HEK293 (cell line): ENCODE data around the gene TSHZ3.

Experiments
- CTCF ChIA-PET: fragments of 350-600 bp; formaldehyde crosslinking; extraction: SDS; loops from one replicate; lab custom pipeline; 2021; ENCODE audit warnings: antibody characterized with exemption; lab: Yijun Ruan, JAX
- POLR2A ChIA-PET: fragments of 300-600 bp; formaldehyde crosslinking; extraction: SDS; loops from one replicate; lab custom pipeline; 2020; ENCODE audit warnings: antibody characterized with exemption, inconsistent platforms; lab: Yijun Ruan, JAX
- H3K27ac ChIP-seq: fragments of 200-500 bp; sonication (Bioruptor generic); 2 replicates; pipeline ENCODE4 v1.5.1; 2014; ENCODE audit warnings: low read depth, low read length, control low read depth, inconsistent platforms; ENCODE audit errors: extremely low read depth
- H3K36me3 ChIP-seq, 2 experiments: fragments of 200-500 bp in 1 of 2; sonication (Bioruptor generic) in 1 of 2; 1 replicate in 1 of 2; 2 replicates in 1 of 2; pipeline ENCODE4 v1.5.1; 2014 to 2017; ENCODE audit warnings: inconsistent platforms in 2 of 2, low read length in 2 of 2; ENCODE audit not compliant: control insufficient read depth in 2 of 2, insufficient read depth in 1 of 2
- H3K4me1 ChIP-seq: fragments of 200-500 bp; sonication (Bioruptor generic); 2 replicates; pipeline ENCODE4 v1.5.1; 2014; ENCODE audit warnings: mild to moderate bottlenecking, low read length, inconsistent platforms; ENCODE audit not compliant: control insufficient read depth, insufficient read depth
- H3K4me3 ChIP-seq: 2 replicates; pipeline ENCODE4 v1.5.1; 2011; ENCODE audit warnings: low read depth, mild to moderate bottlenecking, control low read depth, low read length, moderate library complexity
- H3K9me3 ChIP-seq: fragments of 200-500 bp; sonication (Bioruptor generic); 2 replicates; pipeline ENCODE4 v1.5.1; 2014; ENCODE audit warnings: low read depth, low read length, inconsistent platforms; ENCODE audit not compliant: control insufficient read depth, insufficient read depth
- GLI4 ChIP-seq: fragments of 450-650 bp; formaldehyde crosslinking; IDR thresholded peaks from 2 replicates; pipeline ENCODE4 v1.5.1; 2016; ENCODE audit warnings: missing biosample characterization, missing genetic modification characterization
- HOXA7 ChIP-seq: sonication (generic); formaldehyde crosslinking; IDR thresholded peaks from 2 replicates; pipeline ENCODE4 v1.8.1; 2022; ENCODE audit warnings: missing genetic modification reagents, borderline replicate concordance
- ZBTB1 ChIP-seq: fragments of 450-650 bp; formaldehyde crosslinking; IDR thresholded peaks from 2 replicates; pipeline ENCODE4 v1.5.1; 2016; ENCODE audit warnings: missing biosample characterization, missing genetic modification characterization
- ZIC2 ChIP-seq: fragments of 450-650 bp; formaldehyde crosslinking; IDR thresholded peaks from 2 replicates; pipeline ENCODE4 v1.5.1; 2016; ENCODE audit warnings: missing biosample characterization, missing genetic modification characterization
- ZNF112 ChIP-seq: fragments of 450-650 bp; formaldehyde crosslinking; IDR thresholded peaks from 2 replicates; pipeline ENCODE4 v1.5.0; 2017; ENCODE audit warnings: missing biosample characterization, missing genetic modification characterization
- ZNF324 ChIP-seq: fragments of 450-650 bp; formaldehyde crosslinking; IDR thresholded peaks from 2 replicates; pipeline ENCODE4 v1.5.1; 2016; ENCODE audit warnings: missing biosample characterization, missing genetic modification characterization
- ZNF560 ChIP-seq: fragments of 450-650 bp; formaldehyde crosslinking; IDR thresholded peaks from 2 replicates; pipeline ENCODE4 v1.5.1; 2017; ENCODE audit warnings: missing biosample characterization, missing genetic modification characterization, borderline replicate concordance
- ZNF600 ChIP-seq: fragments of 450-650 bp; formaldehyde crosslinking; IDR thresholded peaks from 2 replicates; pipeline ENCODE4 v1.5.1; 2016; ENCODE audit warnings: missing biosample characterization, missing genetic modification characterization
- ZNF776 ChIP-seq: fragments of 450-650 bp; formaldehyde crosslinking; IDR thresholded peaks from 2 replicates; pipeline ENCODE4 v1.5.0; 2017; ENCODE audit warnings: missing biosample characterization, missing genetic modification characterization, borderline replicate concordance
- ZNF791 ChIP-seq: fragments of 450-650 bp; formaldehyde crosslinking; IDR thresholded peaks from 2 replicates; pipeline ENCODE4 v1.5.1; 2016; ENCODE audit warnings: missing biosample characterization, missing genetic modification characterization
- ZSCAN16 ChIP-seq: fragments of 450-650 bp; formaldehyde crosslinking; IDR thresholded peaks from 2 replicates; pipeline ENCODE4 v1.5.1; 2016; ENCODE audit warnings: missing biosample characterization, missing genetic modification characterization
- ZXDB ChIP-seq: fragments of 450-650 bp; formaldehyde crosslinking; IDR thresholded peaks from 2 replicates; pipeline ENCODE4 v1.5.1; 2016; ENCODE audit warnings: missing biosample characterization, missing genetic modification characterization
- TF ChIP-seq, protein P1 (sequence below): fragments of 450-650 bp; formaldehyde crosslinking; IDR thresholded peaks from 2 replicates; pipeline ENCODE4 v1.5.1; 2016; ENCODE audit warnings: missing biosample characterization, missing genetic modification characterization
- TF ChIP-seq, protein P2 (sequence below): fragments of 450-650 bp; formaldehyde crosslinking; conservative IDR thresholded peaks from 2 replicates; pipeline ENCODE4 v1.5.1; 2016; ENCODE audit warnings: low read depth, missing biosample characterization, missing genetic modification characterization
- TF ChIP-seq, protein P3 (sequence below): fragments of 450-650 bp; formaldehyde crosslinking; IDR thresholded peaks from 2 replicates; pipeline ENCODE4 v1.5.1; 2016; ENCODE audit warnings: missing biosample characterization, missing genetic modification characterization
- TF ChIP-seq, protein P4 (sequence below): fragments of 450-650 bp; formaldehyde crosslinking; IDR thresholded peaks from 2 replicates; pipeline ENCODE4 v1.5.1; 2016; ENCODE audit warnings: missing biosample characterization, missing genetic modification characterization, low read depth
- TF ChIP-seq, protein P5 (sequence below): fragments of 450-650 bp; formaldehyde crosslinking; IDR thresholded peaks from 2 replicates; pipeline ENCODE4 v1.5.1; 2017; ENCODE audit warnings: missing biosample characterization, missing genetic modification characterization
- TF ChIP-seq, protein P6 (sequence below): fragments of 450-650 bp; formaldehyde crosslinking; IDR thresholded peaks from 2 replicates; pipeline ENCODE4 v1.5.1; 2016; ENCODE audit warnings: missing biosample characterization, missing genetic modification characterization, borderline replicate concordance

Gene TSHZ3

DNA sequence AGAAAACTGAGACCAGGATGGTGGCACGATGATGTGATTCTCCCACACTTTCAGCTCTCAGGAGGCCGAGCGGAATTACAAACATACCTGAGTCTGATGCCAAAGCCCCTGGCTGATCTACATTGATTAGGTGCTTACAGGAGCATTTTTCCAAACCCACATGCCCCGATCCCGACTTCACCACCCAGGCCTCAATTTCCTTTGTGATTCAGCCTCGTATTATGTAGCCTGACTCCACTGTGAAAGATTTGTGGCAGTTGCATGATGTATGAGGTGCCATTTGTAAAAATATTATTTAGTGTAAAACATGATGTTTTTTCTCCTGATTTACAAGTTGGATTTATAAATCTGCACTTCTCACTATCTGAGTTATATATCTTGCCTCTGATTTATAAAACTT, 118.0 kb downstream of the TSHZ3 start (continued):
- TF ChIP-seq, protein P1, sequence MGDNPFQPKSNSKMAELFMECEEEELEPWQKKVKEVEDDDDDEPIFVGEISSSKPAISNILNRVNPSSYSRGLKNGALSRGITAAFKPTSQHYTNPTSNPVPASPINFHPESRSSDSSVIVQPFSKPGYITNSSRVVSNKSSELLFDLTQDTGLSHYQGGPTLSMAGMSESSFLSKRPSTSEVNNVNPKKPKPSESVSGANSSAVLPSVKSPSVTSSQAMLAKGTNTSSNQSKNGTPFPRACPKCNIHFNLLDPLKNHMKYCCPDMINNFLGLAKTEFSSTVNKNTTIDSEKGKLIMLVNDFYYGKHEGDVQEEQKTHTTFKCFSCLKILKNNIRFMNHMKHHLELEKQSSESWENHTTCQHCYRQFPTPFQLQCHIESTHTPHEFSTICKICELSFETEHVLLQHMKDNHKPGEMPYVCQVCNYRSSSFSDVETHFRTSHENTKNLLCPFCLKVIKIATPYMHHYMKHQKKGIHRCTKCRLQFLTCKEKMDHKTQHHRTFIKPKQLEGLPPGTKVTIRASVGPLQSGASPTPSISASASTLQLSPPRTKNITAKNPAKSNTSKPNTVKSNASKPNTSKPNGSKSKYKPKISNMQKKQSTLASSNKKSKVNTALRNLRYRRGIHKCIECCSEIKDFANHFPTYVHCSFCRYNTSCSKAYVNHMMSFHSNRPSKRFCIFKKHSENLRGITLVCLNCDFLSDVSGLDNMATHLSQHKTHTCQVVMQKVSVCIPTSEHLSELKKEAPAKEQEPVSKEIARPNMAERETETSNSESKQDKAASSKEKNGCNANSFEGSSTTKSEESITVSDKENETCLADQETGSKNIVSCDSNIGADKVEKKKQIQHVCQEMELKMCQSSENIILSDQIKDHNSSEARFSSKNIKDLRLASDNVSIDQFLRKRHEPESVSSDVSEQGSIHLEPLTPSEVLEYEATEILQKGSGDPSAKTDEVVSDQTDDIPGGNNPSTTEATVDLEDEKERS = no peak
- TF ChIP-seq ZIC2 (no peak), HOXA7 (CRISPR knock-in tag) (no peak), ZNF560 (no peak), ZBTB1 (tag by site-specific recombination) (no peak)
- TF ChIP-seq, protein P2, sequence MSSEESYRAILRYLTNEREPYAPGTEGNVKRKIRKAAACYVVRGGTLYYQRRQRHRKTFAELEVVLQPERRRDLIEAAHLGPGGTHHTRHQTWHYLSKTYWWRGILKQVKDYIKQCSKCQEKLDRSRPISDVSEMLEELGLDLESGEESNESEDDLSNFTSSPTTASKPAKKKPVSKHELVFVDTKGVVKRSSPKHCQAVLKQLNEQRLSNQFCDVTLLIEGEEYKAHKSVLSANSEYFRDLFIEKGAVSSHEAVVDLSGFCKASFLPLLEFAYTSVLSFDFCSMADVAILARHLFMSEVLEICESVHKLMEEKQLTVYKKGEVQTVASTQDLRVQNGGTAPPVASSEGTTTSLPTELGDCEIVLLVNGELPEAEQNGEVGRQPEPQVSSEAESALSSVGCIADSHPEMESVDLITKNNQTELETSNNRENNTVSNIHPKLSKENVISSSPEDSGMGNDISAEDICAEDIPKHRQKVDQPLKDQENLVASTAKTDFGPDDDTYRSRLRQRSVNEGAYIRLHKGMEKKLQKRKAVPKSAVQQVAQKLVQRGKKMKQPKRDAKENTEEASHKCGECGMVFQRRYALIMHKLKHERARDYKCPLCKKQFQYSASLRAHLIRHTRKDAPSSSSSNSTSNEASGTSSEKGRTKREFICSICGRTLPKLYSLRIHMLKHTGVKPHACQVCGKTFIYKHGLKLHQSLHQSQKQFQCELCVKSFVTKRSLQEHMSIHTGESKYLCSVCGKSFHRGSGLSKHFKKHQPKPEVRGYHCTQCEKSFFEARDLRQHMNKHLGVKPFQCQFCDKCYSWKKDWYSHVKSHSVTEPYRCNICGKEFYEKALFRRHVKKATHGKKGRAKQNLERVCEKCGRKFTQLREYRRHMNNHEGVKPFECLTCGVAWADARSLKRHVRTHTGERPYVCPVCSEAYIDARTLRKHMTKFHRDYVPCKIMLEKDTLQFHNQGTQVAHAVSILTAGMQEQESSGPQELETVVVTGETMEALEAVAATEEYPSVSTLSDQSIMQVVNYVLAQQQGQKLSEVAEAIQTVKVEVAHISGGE = no peak

DNA sequence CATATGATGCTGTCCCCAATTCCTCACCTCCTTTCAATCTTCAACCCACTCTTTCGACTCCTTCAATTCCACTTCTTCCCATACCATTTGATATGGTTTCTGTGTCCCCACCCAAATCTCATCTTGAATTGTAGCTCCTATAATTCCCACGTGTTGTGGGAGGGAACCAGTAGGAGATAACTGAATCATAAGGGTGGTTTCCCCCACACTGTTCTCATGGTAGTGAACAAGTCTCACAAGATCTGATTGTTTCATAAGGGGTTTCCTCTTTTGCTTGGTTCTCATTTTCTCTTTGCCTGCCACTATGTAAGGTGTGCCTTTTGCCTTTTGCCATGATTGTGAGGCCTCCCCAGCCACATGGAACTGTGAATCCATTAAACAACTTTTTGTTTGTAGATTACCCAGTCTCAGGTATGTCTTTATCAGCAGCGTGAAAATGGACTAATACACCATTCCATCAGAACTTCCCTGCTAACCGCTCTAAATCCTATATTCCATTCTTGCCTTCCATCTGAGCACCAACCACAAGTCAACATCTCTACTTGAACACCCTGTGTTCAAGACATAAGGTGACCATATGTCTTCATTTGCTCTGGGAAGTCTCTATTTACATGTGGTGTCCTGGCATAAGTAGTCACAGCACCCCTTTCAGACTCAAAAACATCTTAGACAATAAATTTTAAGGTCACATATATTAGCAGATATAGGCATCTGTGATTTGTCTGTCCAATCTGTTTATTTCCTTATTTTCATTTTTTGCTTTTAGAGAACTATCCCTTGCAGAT, 122.9 kb downstream of the TSHZ3 start:
- CTCF ChIA-PET = no interaction called here
- Histone ChIP-seq H3K27ac (no peak overlapping the region), H3K9me3 (no peaks in the 10 kb centered on the region; the same call in 1 of the 2 replicates), H3K4me1 (no peaks in the 10 kb centered on the region), H3K4me3 (no peak overlapping the region), H3K36me3 (no peaks in the 10 kb centered on the region; a peak in 1 of 3 replicates)
- POLR2A ChIA-PET = no interaction called here
- TF ChIP-seq ZSCAN16 (tag by site-specific recombination) (no peak), GLI4 (tag by site-specific recombination) (no peak), ZNF791 (tag by site-specific recombination) (no peak), ZNF600 (no peak), ZNF776 (tag by site-specific recombination) (no peak), ZIC2 (no peak), ZNF324 (tag by site-specific recombination) (no peak), ZNF112 (tag by site-specific recombination) (no peak), ZXDB (tag by site-specific recombination) (no peak)
- TF ChIP-seq, protein P3, sequence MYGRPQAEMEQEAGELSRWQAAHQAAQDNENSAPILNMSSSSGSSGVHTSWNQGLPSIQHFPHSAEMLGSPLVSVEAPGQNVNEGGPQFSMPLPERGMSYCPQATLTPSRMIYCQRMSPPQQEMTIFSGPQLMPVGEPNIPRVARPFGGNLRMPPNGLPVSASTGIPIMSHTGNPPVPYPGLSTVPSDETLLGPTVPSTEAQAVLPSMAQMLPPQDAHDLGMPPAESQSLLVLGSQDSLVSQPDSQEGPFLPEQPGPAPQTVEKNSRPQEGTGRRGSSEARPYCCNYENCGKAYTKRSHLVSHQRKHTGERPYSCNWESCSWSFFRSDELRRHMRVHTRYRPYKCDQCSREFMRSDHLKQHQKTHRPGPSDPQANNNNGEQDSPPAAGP (tag by site-specific recombination) = no peak
- TF ChIP-seq, protein P4, sequence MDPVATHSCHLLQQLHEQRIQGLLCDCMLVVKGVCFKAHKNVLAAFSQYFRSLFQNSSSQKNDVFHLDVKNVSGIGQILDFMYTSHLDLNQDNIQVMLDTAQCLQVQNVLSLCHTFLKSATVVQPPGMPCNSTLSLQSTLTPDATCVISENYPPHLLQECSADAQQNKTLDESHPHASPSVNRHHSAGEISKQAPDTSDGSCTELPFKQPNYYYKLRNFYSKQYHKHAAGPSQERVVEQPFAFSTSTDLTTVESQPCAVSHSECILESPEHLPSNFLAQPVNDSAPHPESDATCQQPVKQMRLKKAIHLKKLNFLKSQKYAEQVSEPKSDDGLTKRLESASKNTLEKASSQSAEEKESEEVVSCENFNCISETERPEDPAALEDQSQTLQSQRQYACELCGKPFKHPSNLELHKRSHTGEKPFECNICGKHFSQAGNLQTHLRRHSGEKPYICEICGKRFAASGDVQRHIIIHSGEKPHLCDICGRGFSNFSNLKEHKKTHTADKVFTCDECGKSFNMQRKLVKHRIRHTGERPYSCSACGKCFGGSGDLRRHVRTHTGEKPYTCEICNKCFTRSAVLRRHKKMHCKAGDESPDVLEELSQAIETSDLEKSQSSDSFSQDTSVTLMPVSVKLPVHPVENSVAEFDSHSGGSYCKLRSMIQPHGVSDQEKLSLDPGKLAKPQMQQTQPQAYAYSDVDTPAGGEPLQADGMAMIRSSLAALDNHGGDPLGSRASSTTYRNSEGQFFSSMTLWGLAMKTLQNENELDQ = no peak
- TF ChIP-seq, protein P5, sequence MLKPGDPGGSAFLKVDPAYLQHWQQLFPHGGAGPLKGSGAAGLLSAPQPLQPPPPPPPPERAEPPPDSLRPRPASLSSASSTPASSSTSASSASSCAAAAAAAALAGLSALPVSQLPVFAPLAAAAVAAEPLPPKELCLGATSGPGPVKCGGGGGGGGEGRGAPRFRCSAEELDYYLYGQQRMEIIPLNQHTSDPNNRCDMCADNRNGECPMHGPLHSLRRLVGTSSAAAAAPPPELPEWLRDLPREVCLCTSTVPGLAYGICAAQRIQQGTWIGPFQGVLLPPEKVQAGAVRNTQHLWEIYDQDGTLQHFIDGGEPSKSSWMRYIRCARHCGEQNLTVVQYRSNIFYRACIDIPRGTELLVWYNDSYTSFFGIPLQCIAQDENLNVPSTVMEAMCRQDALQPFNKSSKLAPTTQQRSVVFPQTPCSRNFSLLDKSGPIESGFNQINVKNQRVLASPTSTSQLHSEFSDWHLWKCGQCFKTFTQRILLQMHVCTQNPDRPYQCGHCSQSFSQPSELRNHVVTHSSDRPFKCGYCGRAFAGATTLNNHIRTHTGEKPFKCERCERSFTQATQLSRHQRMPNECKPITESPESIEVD = no peak
- TF ChIP-seq, protein P6, sequence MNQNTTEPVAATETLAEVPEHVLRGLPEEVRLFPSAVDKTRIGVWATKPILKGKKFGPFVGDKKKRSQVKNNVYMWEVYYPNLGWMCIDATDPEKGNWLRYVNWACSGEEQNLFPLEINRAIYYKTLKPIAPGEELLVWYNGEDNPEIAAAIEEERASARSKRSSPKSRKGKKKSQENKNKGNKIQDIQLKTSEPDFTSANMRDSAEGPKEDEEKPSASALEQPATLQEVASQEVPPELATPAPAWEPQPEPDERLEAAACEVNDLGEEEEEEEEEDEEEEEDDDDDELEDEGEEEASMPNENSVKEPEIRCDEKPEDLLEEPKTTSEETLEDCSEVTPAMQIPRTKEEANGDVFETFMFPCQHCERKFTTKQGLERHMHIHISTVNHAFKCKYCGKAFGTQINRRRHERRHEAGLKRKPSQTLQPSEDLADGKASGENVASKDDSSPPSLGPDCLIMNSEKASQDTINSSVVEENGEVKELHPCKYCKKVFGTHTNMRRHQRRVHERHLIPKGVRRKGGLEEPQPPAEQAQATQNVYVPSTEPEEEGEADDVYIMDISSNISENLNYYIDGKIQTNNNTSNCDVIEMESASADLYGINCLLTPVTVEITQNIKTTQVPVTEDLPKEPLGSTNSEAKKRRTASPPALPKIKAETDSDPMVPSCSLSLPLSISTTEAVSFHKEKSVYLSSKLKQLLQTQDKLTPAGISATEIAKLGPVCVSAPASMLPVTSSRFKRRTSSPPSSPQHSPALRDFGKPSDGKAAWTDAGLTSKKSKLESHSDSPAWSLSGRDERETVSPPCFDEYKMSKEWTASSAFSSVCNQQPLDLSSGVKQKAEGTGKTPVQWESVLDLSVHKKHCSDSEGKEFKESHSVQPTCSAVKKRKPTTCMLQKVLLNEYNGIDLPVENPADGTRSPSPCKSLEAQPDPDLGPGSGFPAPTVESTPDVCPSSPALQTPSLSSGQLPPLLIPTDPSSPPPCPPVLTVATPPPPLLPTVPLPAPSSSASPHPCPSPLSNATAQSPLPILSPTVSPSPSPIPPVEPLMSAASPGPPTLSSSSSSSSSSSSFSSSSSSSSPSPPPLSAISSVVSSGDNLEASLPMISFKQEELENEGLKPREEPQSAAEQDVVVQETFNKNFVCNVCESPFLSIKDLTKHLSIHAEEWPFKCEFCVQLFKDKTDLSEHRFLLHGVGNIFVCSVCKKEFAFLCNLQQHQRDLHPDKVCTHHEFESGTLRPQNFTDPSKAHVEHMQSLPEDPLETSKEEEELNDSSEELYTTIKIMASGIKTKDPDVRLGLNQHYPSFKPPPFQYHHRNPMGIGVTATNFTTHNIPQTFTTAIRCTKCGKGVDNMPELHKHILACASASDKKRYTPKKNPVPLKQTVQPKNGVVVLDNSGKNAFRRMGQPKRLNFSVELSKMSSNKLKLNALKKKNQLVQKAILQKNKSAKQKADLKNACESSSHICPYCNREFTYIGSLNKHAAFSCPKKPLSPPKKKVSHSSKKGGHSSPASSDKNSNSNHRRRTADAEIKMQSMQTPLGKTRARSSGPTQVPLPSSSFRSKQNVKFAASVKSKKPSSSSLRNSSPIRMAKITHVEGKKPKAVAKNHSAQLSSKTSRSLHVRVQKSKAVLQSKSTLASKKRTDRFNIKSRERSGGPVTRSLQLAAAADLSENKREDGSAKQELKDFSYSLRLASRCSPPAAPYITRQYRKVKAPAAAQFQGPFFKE (tag by site-specific recombination) = no peak
